ENCODE data around the gene ZNF683. TPM values are rescaled to one million over a fixed set of nuclear protein-coding genes. Genes with fewer than 3 reads are reported as not detected.

The ZNF683 gene
- total RNA-seq, 1 donor from 2014 or later: not detected

- FAIRE-seq: no peak
- peak; percentile 88 for DNase-seq (ENCODE audit: low read depth)
- H3K27me3 ChIP-seq (ENCODE audit: control insufficient read depth, insufficient read depth, low read length): no peaks in the 10 kb centered on the region
- TF ChIP-seq, protein P1, sequence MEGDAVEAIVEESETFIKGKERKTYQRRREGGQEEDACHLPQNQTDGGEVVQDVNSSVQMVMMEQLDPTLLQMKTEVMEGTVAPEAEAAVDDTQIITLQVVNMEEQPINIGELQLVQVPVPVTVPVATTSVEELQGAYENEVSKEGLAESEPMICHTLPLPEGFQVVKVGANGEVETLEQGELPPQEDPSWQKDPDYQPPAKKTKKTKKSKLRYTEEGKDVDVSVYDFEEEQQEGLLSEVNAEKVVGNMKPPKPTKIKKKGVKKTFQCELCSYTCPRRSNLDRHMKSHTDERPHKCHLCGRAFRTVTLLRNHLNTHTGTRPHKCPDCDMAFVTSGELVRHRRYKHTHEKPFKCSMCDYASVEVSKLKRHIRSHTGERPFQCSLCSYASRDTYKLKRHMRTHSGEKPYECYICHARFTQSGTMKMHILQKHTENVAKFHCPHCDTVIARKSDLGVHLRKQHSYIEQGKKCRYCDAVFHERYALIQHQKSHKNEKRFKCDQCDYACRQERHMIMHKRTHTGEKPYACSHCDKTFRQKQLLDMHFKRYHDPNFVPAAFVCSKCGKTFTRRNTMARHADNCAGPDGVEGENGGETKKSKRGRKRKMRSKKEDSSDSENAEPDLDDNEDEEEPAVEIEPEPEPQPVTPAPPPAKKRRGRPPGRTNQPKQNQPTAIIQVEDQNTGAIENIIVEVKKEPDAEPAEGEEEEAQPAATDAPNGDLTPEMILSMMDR (IDR thresholded peaks at IDR 0.05; ENCODE audit: insufficient read depth, low read length, severe bottlenecking): no peak
- no peaks in the 10 kb centered on the region for H3K36me3 ChIP-seq (ENCODE audit: control insufficient read depth, insufficient read depth, low read length)
- H3K4me3 ChIP-seq (ENCODE audit: low read depth, low read length): no peak overlapping the region
Measured at GRCh38 chr1:26372039-26372438, 511 bp downstream of the ZNF683 start.

GRCh38 chr1:26370591-26371382 lies 1.8 kb downstream of the ZNF683 start:
- no peak for FAIRE-seq
- Histone ChIP-seq H3K27me3 (ENCODE audit: control insufficient read depth, insufficient read depth, low read length) (no peaks in the 10 kb centered on the region), H3K36me3 (ENCODE audit: control insufficient read depth, insufficient read depth, low read length) (no peaks in the 10 kb centered on the region), H3K4me3 (ENCODE audit: low read depth, low read length) (no peak overlapping the region)
- TF ChIP-seq, protein P1 (IDR thresholded peaks at IDR 0.05; ENCODE audit: insufficient read depth, low read length, severe bottlenecking): no peak
- DNase-seq (ENCODE audit: low read depth): no peak

DNA sequence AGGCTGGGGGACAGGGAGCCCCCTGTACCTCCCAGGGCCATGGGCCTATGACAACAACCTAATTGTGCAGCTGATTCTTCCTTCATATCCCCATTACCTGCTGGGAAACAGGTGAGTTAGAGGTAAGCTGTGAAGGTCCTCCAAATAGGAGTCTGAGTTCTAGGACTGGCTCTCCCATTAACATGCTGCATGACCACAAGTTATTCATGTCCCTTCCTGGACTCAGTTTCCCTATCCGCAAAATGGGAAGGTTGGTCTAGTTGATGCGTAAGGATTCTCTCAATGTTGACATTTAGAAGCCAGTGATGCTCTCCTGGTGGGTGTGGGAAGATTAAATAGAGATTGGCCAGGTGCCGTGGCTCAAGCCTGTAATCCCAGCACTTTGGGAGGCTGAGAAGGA lies 4.1 kb downstream of the ZNF683 start:
- FAIRE-seq: peak; percentile 36
- TF ChIP-seq, protein P1 (IDR thresholded peaks at IDR 0.05; ENCODE audit: insufficient read depth, low read length, severe bottlenecking): no peak
- Histone ChIP-seq H3K36me3 (ENCODE audit: control insufficient read depth, insufficient read depth, low read length) (no peaks in the 10 kb centered on the region), H3K4me3 (ENCODE audit: low read depth, low read length) (no peak overlapping the region), H3K27me3 (ENCODE audit: control insufficient read depth, insufficient read depth, low read length) (peaks cover 3% of the 10 kb centered on the region)
- no peak for DNase-seq (ENCODE audit: low read depth)

DNA sequence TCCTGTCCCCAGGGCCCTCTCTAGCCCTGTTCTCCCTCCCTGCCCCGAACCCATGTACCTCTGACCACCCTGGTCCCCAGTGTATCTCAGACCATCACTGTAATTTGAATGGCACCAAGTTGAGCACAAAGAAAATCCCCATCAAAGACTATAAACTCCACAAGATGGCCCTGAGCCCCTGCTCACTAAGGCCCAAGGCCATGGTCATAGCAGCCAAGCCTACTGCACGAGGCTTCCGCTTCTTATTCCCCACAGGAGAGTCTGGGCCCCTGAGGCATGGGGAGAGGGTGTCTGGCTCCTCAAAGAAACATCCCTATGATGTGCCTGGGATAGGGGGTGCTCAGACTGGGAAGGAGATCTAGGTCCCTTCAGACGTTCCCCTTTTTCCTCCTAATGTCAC lies 4.5 kb downstream of the ZNF683 start:
- H3K4me3 ChIP-seq (ENCODE audit: low read depth, low read length): no peak overlapping the region
- FAIRE-seq: no peak
- peaks cover 3% of the 10 kb centered on the region for H3K27me3 ChIP-seq (ENCODE audit: control insufficient read depth, insufficient read depth, low read length)
- TF ChIP-seq, protein P1 (IDR thresholded peaks at IDR 0.05; ENCODE audit: insufficient read depth, low read length, severe bottlenecking): no peak
- H3K36me3 ChIP-seq (ENCODE audit: control insufficient read depth, insufficient read depth, low read length): no peaks in the 10 kb centered on the region
- DNase-seq (ENCODE audit: low read depth): no peak

GRCh38 chr1:26367441-26367840 lies 5.1 kb downstream of the ZNF683 start:
- H3K4me3 ChIP-seq (ENCODE audit: low read depth, low read length): no peak overlapping the region

More at GRCh38 chr1:26367441-26367840, 5.1 kb downstream of the ZNF683 start:
- TF ChIP-seq, protein P1 (IDR thresholded peaks at IDR 0.05; ENCODE audit: insufficient read depth, low read length, severe bottlenecking): no peak
- FAIRE-seq: no peak
- peaks cover 3% of the 10 kb centered on the region for H3K27me3 ChIP-seq (ENCODE audit: control insufficient read depth, insufficient read depth, low read length)
- no peaks in the 10 kb centered on the region for H3K36me3 ChIP-seq (ENCODE audit: control insufficient read depth, insufficient read depth, low read length)
- DNase-seq (ENCODE audit: low read depth): no peak

Data from bronchial epithelial cell (primary cell).